HepG2 (cell line): ENCODE measurements around the gene DAB2IP. TPM values are rescaled to one million over a fixed set of nuclear protein-coding genes. Genes with fewer than 3 reads are reported as not detected.
A peak's percentile ranks its signal among the peaks of the same experiment; 100 is the strongest.

Experiments
- ATF6 ChIP-seq: sonication (generic); formaldehyde crosslinking; conservative IDR thresholded peaks from 2 replicates; pipeline ENCODE4 v1.4.0; 2020; ENCODE audit warnings: missing genetic modification reagents
- FOXA3 ChIP-seq: IDR thresholded peaks from 2 replicates; pipeline ENCODE4 v1.6.1; 2016; ENCODE audit warnings: missing genetic modification reagents, missing compliant biosample characterization
- FUBP1 ChIP-seq: sonication (generic); formaldehyde crosslinking; IDR thresholded peaks from 2 replicates; pipeline ENCODE4 v1.5.1; 2020; ENCODE audit warnings: missing genetic modification reagents, mild to moderate bottlenecking, borderline replicate concordance
- HDAC2 ChIP-seq: sonication (generic); formaldehyde crosslinking; IDR thresholded peaks from 2 replicates; pipeline ENCODE4 v1.4.0; 2020; ENCODE audit warnings: missing genetic modification reagents
- HIVEP1 ChIP-seq: sonication (generic); formaldehyde crosslinking; IDR thresholded peaks from 2 replicates; pipeline ENCODE4 v1.4.0; 2020; ENCODE audit warnings: mild to moderate bottlenecking, missing genetic modification reagents
- HNF1A ChIP-seq, 2 experiments: sonication (generic) in 1 of 2; formaldehyde crosslinking in 1 of 2; IDR thresholded peaks; 2 replicates each; pipeline versions ENCODE4 v1.4.0 to v1.6.1; 2016 to 2020; ENCODE audit warnings: borderline replicate concordance in 1 of 2, low read depth in 1 of 2, mild to moderate bottlenecking in 1 of 2, missing genetic modification reagents in 1 of 2
- HNRNPH1 ChIP-seq: fragments of 200-400 bp; formaldehyde crosslinking; optimal IDR thresholded peaks from 2 replicates; pipeline ENCODE3; 2017; ENCODE audit warnings: mild to moderate bottlenecking, low read depth, low read length
- NFRKB ChIP-seq: fragments of 450-650 bp; IDR thresholded peaks from 2 replicates; pipeline ENCODE4 v1.6.1; 2017
- PCBP2 ChIP-seq: fragments of 200-400 bp; formaldehyde crosslinking; optimal IDR thresholded peaks from 2 replicates; pipeline ENCODE3; 2018; ENCODE audit warnings: low read length, low read depth; ENCODE audit not compliant: poor library complexity, severe bottlenecking
- PLRG1 ChIP-seq: fragments of 450-650 bp; conservative IDR thresholded peaks from 2 replicates; pipeline ENCODE4 v1.6.1; 2016
- REPIN1 ChIP-seq: sonication (generic); formaldehyde crosslinking; IDR thresholded peaks from 2 replicates; pipeline ENCODE4 v1.8.0; 2022; ENCODE audit warnings: missing genetic modification reagents, low read depth, mild to moderate bottlenecking, borderline replicate concordance
- SUZ12 ChIP-seq: fragments of 150-350 bp; IDR thresholded peaks from 2 replicates; pipeline ENCODE4 v1.6.1; 2014; ENCODE audit warnings: low read depth, low read length
- TOE1 ChIP-seq: sonication (generic); formaldehyde crosslinking; IDR thresholded peaks from 2 replicates; pipeline ENCODE4 v1.4.0; 2020; ENCODE audit warnings: mild to moderate bottlenecking, missing genetic modification reagents
- ZBTB2 ChIP-seq: sonication (generic); formaldehyde crosslinking; IDR thresholded peaks from 2 replicates; pipeline ENCODE4 v1.8.0; 2022; ENCODE audit warnings: low read depth, missing genetic modification reagents
- ZEB1 ChIP-seq: IDR thresholded peaks from 2 replicates; pipeline ENCODE4 v1.6.1; 2012; ENCODE audit warnings: mild to moderate bottlenecking, low read depth, inconsistent platforms; ENCODE audit not compliant: insufficient replicate concordance
- ZFAT ChIP-seq: sonication (generic); formaldehyde crosslinking; conservative IDR thresholded peaks from 2 replicates; pipeline ENCODE4 v1.8.1; 2023; ENCODE audit warnings: missing genetic modification reagents, inconsistent platforms
- ZNF101 ChIP-seq: sonication (generic); formaldehyde crosslinking; IDR thresholded peaks from 2 replicates; pipeline ENCODE4 v1.4.0; 2020; ENCODE audit warnings: mild to moderate bottlenecking, low read depth, missing genetic modification reagents, borderline replicate concordance
- ZNF383 ChIP-seq: sonication (generic); formaldehyde crosslinking; IDR thresholded peaks from 2 replicates; pipeline ENCODE4 v1.4.0; 2020; ENCODE audit warnings: missing genetic modification reagents, mild to moderate bottlenecking, borderline replicate concordance
- ZNF496 ChIP-seq: sonication (generic); formaldehyde crosslinking; IDR thresholded peaks from 2 replicates; pipeline ENCODE4 v1.8.1; 2023; ENCODE audit warnings: mild to moderate bottlenecking, moderate library complexity, missing genetic modification reagents; ENCODE audit not compliant: insufficient replicate concordance
- ZNF558 ChIP-seq: sonication (generic); formaldehyde crosslinking; IDR thresholded peaks from 2 replicates; pipeline ENCODE4 v1.9.0; 2022; ENCODE audit warnings: mild to moderate bottlenecking, missing genetic modification reagents, borderline replicate concordance
- ZNF563 ChIP-seq: sonication (generic); formaldehyde crosslinking; IDR thresholded peaks from 2 replicates; pipeline ENCODE4 v1.8.0; 2022; ENCODE audit warnings: mild to moderate bottlenecking, moderate library complexity, missing genetic modification reagents
- ZNF615 ChIP-seq: sonication (generic); formaldehyde crosslinking; IDR thresholded peaks from 2 replicates; pipeline ENCODE4 v1.5.0; 2020; ENCODE audit warnings: mild to moderate bottlenecking, missing genetic modification reagents, borderline replicate concordance
- polyA plus RNA-seq, 8 experiments: library from polyadenylated mRNA; depleted of rRNA in 3 of 8; stranded (reverse) in 7 of 8; unstranded in 1 of 8; fragments of >200 nt; fragmentation: Illumina TruSeq in 4 of 8; extraction: Trizol in 4 of 8; gene quantifications; 2 replicates each; pipeline versions ENCODE4 v1.2.1 to v1.2.3, GENCODE V29; 2011 to 2016; ENCODE audit warnings: low read depth in 4 of 8, missing spikeins in 1 of 8, mixed read lengths in 1 of 8; ENCODE audit not compliant: insufficient read depth in 1 of 8
- total RNA-seq, 5 experiments: library from RNA; depleted of rRNA; stranded (reverse); fragments of >200 nt; fragmentation: Illumina TruSeq; extraction: Trizol; gene quantifications; 2 replicates each; pipeline ENCODE4 v1.2.3, GENCODE V29; 2016; ENCODE audit warnings: low read depth in 1 of 5

DAB2IP gene
- total and polyA plus RNA-seq, 2 of the 13 experiments (the other 11 are each of a cell fraction or from before 2014, with no cell fraction given) = 25.3 to 37.9 TPM

GRCh38 chr9:121604242-121604641, 47.2 kb upstream of the DAB2IP start (continued):
- no peak for TF ChIP-seq ZBTB2
- no peak for TF ChIP-seq ZNF558 (CRISPR knock-in tag)
- no peak for TF ChIP-seq SUZ12
- no peak for TF ChIP-seq PLRG1
- TF ChIP-seq ATF6 (CRISPR knock-in tag) = no peak
- no peak for TF ChIP-seq ZNF496 (CRISPR knock-in tag)
- TF ChIP-seq ZEB1 = no peak
- TF ChIP-seq PCBP2 = no peak
- no peak for TF ChIP-seq HNF1A (IDR thresholded peaks at IDR 0.05; ENCODE audit: low read depth)
- TF ChIP-seq HNF1A (CRISPR knock-in tag; IDR thresholded peaks at IDR 0.05; ENCODE audit: borderline replicate concordance) = no peak
- TF ChIP-seq NFRKB = no peak
- TF ChIP-seq ZNF101 (CRISPR knock-in tag) = no peak
- TF ChIP-seq ZNF615 (CRISPR knock-in tag) = no peak
- TF ChIP-seq FUBP1 = no peak
- no peak for TF ChIP-seq ZNF563
- TF ChIP-seq HIVEP1 (CRISPR knock-in tag) = no peak
- no peak for TF ChIP-seq REPIN1 (CRISPR knock-in tag)
- TF ChIP-seq HDAC2 (CRISPR knock-in tag) = peak; percentile 55; the same call in 1 of the 2 replicates
- TF ChIP-seq HNRNPH1 = no peak
- TF ChIP-seq FOXA3 (CRISPR knock-in tag) = peak; percentile 53; the same call in 1 of the 2 replicates
- no peak for TF ChIP-seq TOE1 (CRISPR knock-in tag)
- no peak for TF ChIP-seq ZNF383 (CRISPR knock-in tag)
- TF ChIP-seq ZFAT (CRISPR knock-in tag) = no peak
